Measurements from ENCODE around the gene ALDH1A1. TPM values are rescaled to one million over a fixed set of nuclear protein-coding genes. Genes with fewer than 3 reads are reported as not detected.

The ALDH1A1 gene
- total and polyA plus RNA-seq, 2 donors (not counting 3 experiments of a cell fraction or from before 2014, with no cell fraction given): 91.1 to 287 TPM

DNA sequence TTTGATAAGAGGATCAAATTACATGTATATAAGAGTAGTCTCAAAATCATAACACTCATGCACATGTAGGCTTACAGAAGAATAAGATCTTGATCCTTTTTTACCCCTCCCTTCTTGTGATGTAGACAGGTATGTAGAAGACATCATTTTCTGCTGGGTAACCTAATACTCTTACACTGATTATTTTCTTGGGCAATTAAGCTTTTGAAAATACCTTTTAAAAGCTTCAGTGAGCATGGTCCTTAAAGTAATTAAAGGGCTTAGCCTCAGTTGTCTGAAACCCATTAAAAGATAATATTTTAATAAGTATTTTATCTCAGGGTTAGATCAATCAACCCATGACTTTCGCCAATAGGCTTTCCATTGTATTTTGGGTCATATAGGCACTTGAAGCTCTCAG, 50.6 kb downstream of the ALDH1A1 start:
- CTCF ChIA-PET: interaction anchor here (0.8 to 1.7 kb wide), 2 partner anchors 9 to 121 kb away, joined by 3 to 6 read pairs; no protein-coding TSS in a partner anchor
- no peak for FAIRE-seq
- intact Hi-C loops (cut with micrococcal nuclease): no loop called here

More for the DNA sequence above, 50.6 kb downstream of the ALDH1A1 start:
- H3K4me1 ChIP-seq (ENCODE audit: control insufficient read depth, extremely low read depth, insufficient read depth, low read length): no peaks in the 10 kb centered on the region
- H3K4me2 ChIP-seq (ENCODE audit: insufficient read depth, low read length): no peak overlapping the region
- H3K9ac ChIP-seq (replicated peaks; ENCODE audit: extremely low read depth, insufficient read depth, low read length): no peak overlapping the region
- no peak overlapping the region for H2AFZ ChIP-seq (ENCODE audit: low read depth, low read length)
- H3K27me3 ChIP-seq (ENCODE audit: control insufficient read depth in 2 of 2, insufficient read depth in 2 of 2, low read length in 2 of 2): no peaks in the 10 kb centered on the region
- DNase-seq (ENCODE audit: low read depth, low spot score): no peak
- H3K79me2 ChIP-seq (ENCODE audit: control insufficient read depth, insufficient read depth, low read length): no peaks in the 10 kb centered on the region
- BruUV-seq (replicated peaks): no TSS peak
- H3K9me3 ChIP-seq (replicated peaks; ENCODE audit: control insufficient read depth, insufficient read depth, low read length): no peaks in the 10 kb centered on the region
- H3K4me3 ChIP-seq (replicated peaks in 1 of 3; ENCODE audit: insufficient read depth in 1 of 3, low read depth in 1 of 3, low read length in 3 of 3): no peak overlapping the region
- H3K27ac ChIP-seq (ENCODE audit: insufficient read depth, low read depth, low read length): no peak overlapping the region
- POLR2A ChIA-PET: no interaction called here
- peaks cover 0 to 3% of the 10 kb centered on the region in 2 experiments for H3K36me3 ChIP-seq (ENCODE audit: control insufficient read depth in 2 of 2, extremely low read depth in 1 of 2, insufficient read depth in 2 of 2, low read length in 2 of 2)
- TF ChIP-seq MAX (IDR thresholded peaks at IDR 0.05; ENCODE audit: insufficient read depth, insufficient read length) (no peak), EZH2 (IDR thresholded peaks at IDR 0.05; ENCODE audit: borderline replicate concordance, low read depth, low read length, severe bottlenecking) (no peak), JUN (IDR thresholded peaks at IDR 0.05; ENCODE audit: borderline replicate concordance, insufficient read depth, insufficient read length, low read depth) (no peak), FOS (IDR thresholded peaks at IDR 0.05; ENCODE audit: borderline replicate concordance, insufficient read depth, low read length) (no peak), POLR2AphosphoS5 (IDR thresholded peaks at IDR 0.05; ENCODE audit: insufficient read depth, low read depth, low read length) (no peak), GATA2 (IDR thresholded peaks at IDR 0.05; ENCODE audit: insufficient read depth, insufficient read length, low read depth, low read length) (no peak), MYC (IDR thresholded peaks at IDR 0.05; ENCODE audit: low read depth, low read length) (no peak), POLR2A (IDR thresholded peaks at IDR 0.05; ENCODE audit: low read depth, low read length) (no peak), CTCF (IDR thresholded peaks at IDR 0.05; ENCODE audit: extremely low read depth in 1 of 2, insufficient read depth in 1 of 2, low read depth in 1 of 2, low read length in 2 of 2) (no peak)
- dilution Hi-C loops (cut with MboI; ENCODE audit: extremely low pct_ligation_motif_present, low sequenced_read_pairs): no loop called here
- H3K9me1 ChIP-seq (replicated peaks; ENCODE audit: control insufficient read depth, extremely low read depth, insufficient read depth, low read length): no peaks in the 10 kb centered on the region
- no peaks in the 10 kb centered on the region for H4K20me1 ChIP-seq (replicated peaks; ENCODE audit: control insufficient read depth, extremely low read depth, insufficient read depth, low read length)
